NB4 (cell line): ENCODE data around the gene HOMER3.

Source experiments
- DNase-seq: peaks from one replicate; pipeline ENCODE4 v3.0.0; 2010; ENCODE audit warnings: low read depth
- H3K4me3 ChIP-seq: one replicate; pipeline ENCODE4 v1.5.1; 2011; ENCODE audit warnings: mild to moderate bottlenecking, low read depth, low read length, moderate library complexity
- MYC ChIP-seq: IDR thresholded peaks from 2 replicates; pipeline ENCODE4 v1.6.1; 2011; ENCODE audit warnings: low read depth, low read length
- POLR2A ChIP-seq: IDR thresholded peaks from 2 replicates; pipeline ENCODE4 v1.6.1; 2011; ENCODE audit warnings: mild to moderate bottlenecking; ENCODE audit not compliant: insufficient read length; ENCODE audit errors: extremely low read depth
- TF ChIP-seq, protein P1 (sequence below): IDR thresholded peaks from 2 replicates; pipeline ENCODE4 v1.6.1; 2011; ENCODE audit warnings: low read depth, low read length
- TF ChIP-seq, protein P2 (sequence below): IDR thresholded peaks from one replicate; pipeline ENCODE4 v1.5.1; 2012; ENCODE audit warnings: low read depth, low read length

Gene HOMER3

GRCh38 chr19:18972301-18972811 is 31.3 kb upstream of the HOMER3 start:
- H3K4me3 ChIP-seq = no peak overlapping the region
- TF ChIP-seq MYC = peak; percentile 87
- TF ChIP-seq, protein P1, sequence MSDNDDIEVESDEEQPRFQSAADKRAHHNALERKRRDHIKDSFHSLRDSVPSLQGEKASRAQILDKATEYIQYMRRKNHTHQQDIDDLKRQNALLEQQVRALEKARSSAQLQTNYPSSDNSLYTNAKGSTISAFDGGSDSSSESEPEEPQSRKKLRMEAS = 0 out of 2 replicates have a peak, but pooled peaks have one; percentile 58
- TF ChIP-seq, protein P2, sequence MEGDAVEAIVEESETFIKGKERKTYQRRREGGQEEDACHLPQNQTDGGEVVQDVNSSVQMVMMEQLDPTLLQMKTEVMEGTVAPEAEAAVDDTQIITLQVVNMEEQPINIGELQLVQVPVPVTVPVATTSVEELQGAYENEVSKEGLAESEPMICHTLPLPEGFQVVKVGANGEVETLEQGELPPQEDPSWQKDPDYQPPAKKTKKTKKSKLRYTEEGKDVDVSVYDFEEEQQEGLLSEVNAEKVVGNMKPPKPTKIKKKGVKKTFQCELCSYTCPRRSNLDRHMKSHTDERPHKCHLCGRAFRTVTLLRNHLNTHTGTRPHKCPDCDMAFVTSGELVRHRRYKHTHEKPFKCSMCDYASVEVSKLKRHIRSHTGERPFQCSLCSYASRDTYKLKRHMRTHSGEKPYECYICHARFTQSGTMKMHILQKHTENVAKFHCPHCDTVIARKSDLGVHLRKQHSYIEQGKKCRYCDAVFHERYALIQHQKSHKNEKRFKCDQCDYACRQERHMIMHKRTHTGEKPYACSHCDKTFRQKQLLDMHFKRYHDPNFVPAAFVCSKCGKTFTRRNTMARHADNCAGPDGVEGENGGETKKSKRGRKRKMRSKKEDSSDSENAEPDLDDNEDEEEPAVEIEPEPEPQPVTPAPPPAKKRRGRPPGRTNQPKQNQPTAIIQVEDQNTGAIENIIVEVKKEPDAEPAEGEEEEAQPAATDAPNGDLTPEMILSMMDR = no peak
- peak; percentile 3 for TF ChIP-seq POLR2A
- DNase-seq = peak; percentile 98

GRCh38 chr19:18969931-18970659 is 29.1 kb upstream of the HOMER3 start:
- peak; percentile 47 for DNase-seq
- no peak overlapping the region for H3K4me3 ChIP-seq
- TF ChIP-seq, protein P2 = no peak
- no peak for TF ChIP-seq MYC
- TF ChIP-seq, protein P1 = no peak
- TF ChIP-seq POLR2A = no peak

DNA sequence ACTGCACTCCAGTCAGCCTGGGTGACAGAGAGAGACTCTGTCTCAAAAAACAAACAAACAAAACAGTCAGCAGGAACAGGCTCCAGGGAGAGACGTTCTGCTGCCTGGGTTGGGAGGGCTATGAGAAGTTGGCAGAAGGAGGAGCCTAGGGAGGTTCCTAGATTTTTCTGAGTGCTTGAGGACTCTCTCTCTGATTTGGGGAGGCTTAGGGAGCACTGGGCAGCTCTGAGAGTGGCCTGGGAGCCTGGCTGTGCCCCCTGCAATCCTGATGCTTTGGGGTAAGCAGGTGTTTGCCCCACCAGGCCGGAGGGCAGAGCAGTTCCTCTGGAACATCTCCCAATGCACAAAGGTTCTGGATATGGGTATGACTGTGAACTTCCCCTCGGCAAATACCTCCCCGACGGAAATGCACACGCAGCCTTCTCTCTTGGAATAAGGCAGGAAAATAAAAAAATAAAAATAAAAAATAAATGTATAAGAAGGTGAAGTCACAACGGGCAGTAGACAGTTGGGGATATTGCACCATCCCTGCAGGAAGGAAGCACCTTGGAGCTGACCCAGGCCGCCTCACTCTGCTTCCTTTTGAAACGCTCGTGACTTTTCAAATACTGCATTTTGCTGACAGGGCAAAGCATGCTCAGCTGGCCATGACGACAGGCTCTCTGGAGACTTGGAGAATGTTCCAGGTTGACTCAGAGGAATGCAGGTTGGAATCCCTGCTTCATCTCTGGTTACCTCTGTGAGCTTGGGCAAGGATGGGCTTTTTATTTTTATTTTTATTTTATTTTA is 26.5 kb upstream of the HOMER3 start:
- DNase-seq = peak; percentile 87
- TF ChIP-seq MYC (peak; percentile 80), POLR2A (no peak)
- TF ChIP-seq, protein P2 = no peak
- TF ChIP-seq, protein P1 = peak; percentile 81
- no peak overlapping the region for H3K4me3 ChIP-seq

DNA sequence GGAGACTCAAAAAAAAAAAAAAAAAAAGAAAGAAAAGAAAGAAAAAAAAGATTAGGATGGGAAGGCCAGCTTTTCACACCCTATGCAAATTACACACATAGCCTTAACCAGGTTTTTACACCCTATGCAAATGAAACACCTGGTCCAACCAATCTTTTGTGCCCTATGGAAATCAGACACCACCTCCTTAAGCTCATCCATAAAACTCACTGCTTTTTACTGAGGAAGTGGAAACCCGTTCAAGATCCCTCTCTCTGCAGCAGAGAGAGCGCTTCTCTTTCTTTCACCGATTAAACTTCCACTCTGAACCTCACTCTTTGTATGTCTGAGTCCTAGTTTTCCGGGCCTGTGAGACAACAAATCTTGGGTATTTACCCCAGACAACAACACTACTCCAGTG is 25.3 kb upstream of the HOMER3 start:
- TF ChIP-seq, protein P2 = no peak
- peak; percentile 54 for TF ChIP-seq POLR2A
- DNase-seq = peak; percentile 60

GRCh38 chr19:18964121-18964520 is 23.1 kb upstream of the HOMER3 start:
- no peak for DNase-seq
- no peak overlapping the region for H3K4me3 ChIP-seq
- TF ChIP-seq, protein P1 = no peak
- TF ChIP-seq POLR2A = no peak

More for the DNA sequence above, 25.3 kb upstream of the HOMER3 start:
- H3K4me3 ChIP-seq = no peak overlapping the region

DNA sequence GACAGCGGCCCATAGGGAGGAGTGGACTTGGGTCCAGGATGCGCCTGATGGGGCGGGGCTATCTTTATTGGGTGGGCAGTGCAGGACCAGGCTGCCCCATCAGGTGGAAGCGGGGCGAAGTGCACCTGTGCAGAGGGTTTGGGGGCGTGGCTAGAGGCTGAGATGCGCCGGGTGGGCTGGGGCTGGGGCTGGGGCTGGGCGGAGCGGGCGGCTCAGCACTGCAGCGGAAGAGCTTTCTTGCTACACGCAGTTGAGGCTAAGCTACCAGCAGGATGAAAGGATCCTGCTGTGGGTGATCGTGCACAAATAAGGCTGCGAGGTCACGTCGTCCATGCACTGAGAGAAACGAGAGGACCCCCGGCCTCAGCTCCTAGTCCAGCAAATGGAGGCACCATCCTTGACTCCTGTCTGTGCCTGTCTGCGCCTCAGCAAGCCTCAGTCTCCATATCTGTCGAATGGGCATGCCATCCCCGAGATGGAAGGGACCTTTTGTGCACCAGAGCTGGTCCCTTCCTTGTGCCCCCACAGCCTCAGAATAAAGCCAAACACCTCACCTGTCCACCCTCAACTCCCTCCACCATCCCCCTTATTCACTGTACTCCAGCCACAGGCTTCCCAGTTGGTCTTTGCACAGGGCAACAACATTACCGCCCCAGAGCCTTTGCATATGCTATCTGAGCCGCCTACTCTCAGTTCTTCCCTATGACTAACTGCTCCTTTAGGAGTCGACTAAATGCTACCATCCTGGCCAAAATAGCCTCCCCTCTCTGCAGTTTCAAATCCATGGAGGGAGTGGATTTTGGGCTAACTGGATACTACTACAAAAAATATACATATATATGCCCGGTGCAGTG is 21.0 kb upstream of the HOMER3 start:
- TF ChIP-seq, protein P2 = no peak
- TF ChIP-seq POLR2A = peak; percentile 16
- no peak overlapping the region for H3K4me3 ChIP-seq
- DNase-seq = no peak
